RWPE1 (cell line): ENCODE measurements around the gene ANKRD12.

ENCODE experiments used
- CTCF ChIA-PET: fragments of 350-600 bp; sonication (Branson Sonifier 250); formaldehyde crosslinking; extraction: SDS; loops from one replicate; lab custom pipeline; 2021; lab: Yijun Ruan, JAX
- POLR2A ChIA-PET: fragments of 400-600 bp; formaldehyde crosslinking; extraction: SDS; loops from one replicate; lab custom pipeline; 2020; ENCODE audit warnings: antibody characterized with exemption; ENCODE audit not compliant: low non-redundant PET; lab: Yijun Ruan, JAX
- DNase-seq: peaks from one replicate; pipeline ENCODE4 v3.0.0; 2012; ENCODE audit warnings: low spot score
- H3K27ac ChIP-seq: fragments of 450-650 bp; 2 replicates; pipeline ENCODE4 v1.5.1; 2017
- CTCF ChIP-seq: fragments of 450-650 bp; conservative IDR thresholded peaks from 2 replicates; pipeline ENCODE4 v1.5.1; 2017; ENCODE audit warnings: low read depth, mild to moderate bottlenecking

Gene ANKRD12

DNA sequence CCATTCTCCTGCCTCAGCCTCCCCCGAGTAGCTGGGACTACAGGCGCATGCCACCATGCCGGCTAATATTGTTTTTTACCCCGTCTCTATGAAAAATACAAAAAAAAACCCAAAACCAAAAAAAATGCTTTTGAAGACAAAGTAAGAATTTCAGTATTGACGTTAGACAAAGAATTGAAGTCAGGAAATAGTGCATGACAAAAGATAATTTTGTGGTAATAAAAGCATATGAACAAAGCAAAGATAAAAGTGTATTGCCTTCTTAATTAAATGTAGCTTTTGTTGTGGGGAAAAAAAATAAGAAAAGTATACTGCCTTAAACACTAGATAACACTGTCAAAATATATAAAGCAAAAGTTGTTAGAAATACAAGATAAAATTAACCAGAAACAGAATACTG is 86.8 kb downstream of the ANKRD12 start:
- POLR2A ChIA-PET: no interaction called here
- no peak for DNase-seq
- no peak overlapping the region for H3K27ac ChIP-seq
- no peak for TF ChIP-seq CTCF
- CTCF ChIA-PET: no interaction called here

DNA sequence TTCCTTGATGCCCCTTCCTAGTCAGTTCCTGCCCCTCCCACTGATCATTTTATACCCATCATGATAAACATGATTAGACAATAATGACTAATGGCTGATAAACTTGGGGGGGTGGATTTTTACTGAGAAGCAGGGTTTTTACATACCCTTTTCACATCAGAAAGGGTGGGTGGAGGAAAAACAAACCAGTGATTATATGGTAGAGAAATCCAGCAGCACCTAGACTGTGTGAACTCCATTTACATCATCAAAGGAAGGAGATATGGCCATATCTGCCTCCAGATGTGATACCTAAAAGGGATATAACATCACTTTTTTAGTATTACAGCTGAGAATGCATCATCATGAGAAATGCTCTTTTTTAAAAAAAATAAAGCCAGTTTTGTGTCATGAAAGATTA is 89.9 kb downstream of the ANKRD12 start:
- ChIA-PET POLR2A (no interaction called here), CTCF (interaction anchor here (0.7 kb wide), 1 partner anchor 166 kb away, joined by 3 read pairs; no protein-coding TSS in a partner anchor)
- no peak for TF ChIP-seq CTCF
- no peak overlapping the region for H3K27ac ChIP-seq
- no peak for DNase-seq

GRCh38 chr18:9231852-9232486 is 95.4 kb downstream of the ANKRD12 start:
- H3K27ac ChIP-seq: no peak overlapping the region
- ChIA-PET CTCF (no interaction called here), POLR2A (no interaction called here)
- no peak for DNase-seq
- no peak for TF ChIP-seq CTCF

- no peak overlapping the region for H3K27ac ChIP-seq
- no peak for TF ChIP-seq CTCF
- CTCF ChIA-PET: no interaction called here
Measured at GRCh38 chr18:9232977-9233376, 96.4 kb downstream of the ANKRD12 start.

GRCh38 chr18:9233771-9234440 is 97.3 kb downstream of the ANKRD12 start:
- POLR2A ChIA-PET: no interaction called here
- CTCF ChIA-PET: no interaction called here
- no peak overlapping the region for H3K27ac ChIP-seq
- no peak for TF ChIP-seq CTCF
- DNase-seq: no peak

More at GRCh38 chr18:9232977-9233376, 96.4 kb downstream of the ANKRD12 start:
- DNase-seq: no peak
- POLR2A ChIA-PET: no interaction called here

DNA sequence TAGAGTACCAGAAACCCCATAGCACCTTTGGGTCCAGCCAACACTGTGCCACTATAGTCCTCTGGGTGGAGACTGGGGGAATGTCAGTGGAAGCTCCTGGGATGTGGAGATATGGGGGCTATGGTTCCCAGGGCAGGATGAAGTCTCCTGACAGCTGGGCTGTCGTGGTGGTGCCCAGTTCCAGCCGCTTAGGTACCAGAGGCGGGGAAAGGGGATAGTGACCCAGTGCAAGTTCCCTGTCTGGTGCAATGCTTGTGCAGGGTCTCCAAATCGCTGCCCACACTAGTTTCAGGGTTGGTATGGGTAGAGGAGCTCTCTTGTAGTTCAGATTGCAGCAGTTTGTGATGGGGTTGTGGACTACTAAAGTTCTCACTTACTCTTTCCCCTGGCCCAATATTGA is 97.9 kb downstream of the ANKRD12 start:
- no peak for DNase-seq
- CTCF ChIA-PET: no interaction called here
- no peak for TF ChIP-seq CTCF
- POLR2A ChIA-PET: no interaction called here
- H3K27ac ChIP-seq: no peak overlapping the region
